Activated T-cell treated with anti-CD3 and anti-CD28 coated beads for 24 hours (primary cell): ENCODE results near the gene PLCH1.

Experiments
- DNase-seq: peaks from one replicate; pipeline ENCODE4 v3.0.0-alpha.2; 2020; ENCODE audit warnings: low read depth

Gene PLCH1

GRCh38 chr3:155744626-155745324 lies at the start of gene PLCH1:
TSS of gene PLCH1 (minus strand) at chr3:155745071. CDS start at chr3:155704224, 40,847 bp downstream.
- DNase-seq, result peak; percentile 21

DNA sequence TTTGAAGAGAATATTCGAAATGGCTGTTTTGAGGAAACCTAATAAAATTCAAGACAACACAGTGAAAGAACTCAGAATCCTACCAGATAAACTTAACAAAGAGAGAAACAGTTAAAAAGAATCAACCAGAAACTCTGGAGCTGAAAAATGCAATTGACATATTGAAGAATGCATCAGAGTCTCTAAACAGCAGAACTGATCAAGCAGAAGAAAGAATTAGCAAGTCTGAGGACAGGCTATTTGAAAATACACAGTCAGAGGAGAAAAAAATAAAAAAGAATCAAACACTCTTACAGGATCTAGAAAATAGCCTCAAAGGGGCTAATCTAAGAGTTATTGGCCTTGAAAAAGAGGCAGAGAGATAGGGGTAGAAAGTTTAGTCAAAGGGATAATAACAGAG lies 47.7 kb upstream of the PLCH1 start:
- no peak for DNase-seq

GRCh38 chr3:155791190-155791589 lies 46.3 kb upstream of the PLCH1 start:
- no peak for DNase-seq

DNA sequence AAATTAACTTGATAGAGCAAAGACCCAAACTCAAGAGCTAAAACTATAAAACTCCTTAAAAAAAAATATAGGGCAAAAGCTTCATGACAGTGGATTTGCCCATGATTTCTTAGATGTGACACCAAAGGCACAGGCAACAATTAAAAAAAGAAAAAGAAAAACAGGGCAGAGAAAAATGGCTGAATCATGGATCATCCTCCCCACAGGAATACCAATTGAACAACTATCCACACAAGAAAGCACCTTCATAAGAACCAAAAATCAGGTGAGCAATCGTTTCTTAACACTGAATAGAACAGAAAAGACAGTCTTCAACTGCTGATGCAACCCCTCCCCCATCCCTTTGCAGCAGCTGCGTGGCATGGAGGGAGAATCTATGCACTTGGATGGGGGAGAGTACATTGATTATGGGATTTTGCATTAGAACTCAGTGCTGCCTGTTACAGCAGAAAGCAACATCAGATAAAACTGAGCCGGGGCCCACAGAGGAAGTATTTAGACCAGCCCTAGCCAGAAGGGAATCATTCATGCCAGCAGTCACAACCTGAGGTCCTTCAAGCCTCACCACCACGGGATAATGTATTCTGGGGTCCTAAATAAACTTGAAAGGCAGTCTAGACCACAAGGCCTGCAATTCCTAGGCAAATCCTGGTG lies 45.5 kb upstream of the PLCH1 start:
- DNase-seq, result no peak

DNA sequence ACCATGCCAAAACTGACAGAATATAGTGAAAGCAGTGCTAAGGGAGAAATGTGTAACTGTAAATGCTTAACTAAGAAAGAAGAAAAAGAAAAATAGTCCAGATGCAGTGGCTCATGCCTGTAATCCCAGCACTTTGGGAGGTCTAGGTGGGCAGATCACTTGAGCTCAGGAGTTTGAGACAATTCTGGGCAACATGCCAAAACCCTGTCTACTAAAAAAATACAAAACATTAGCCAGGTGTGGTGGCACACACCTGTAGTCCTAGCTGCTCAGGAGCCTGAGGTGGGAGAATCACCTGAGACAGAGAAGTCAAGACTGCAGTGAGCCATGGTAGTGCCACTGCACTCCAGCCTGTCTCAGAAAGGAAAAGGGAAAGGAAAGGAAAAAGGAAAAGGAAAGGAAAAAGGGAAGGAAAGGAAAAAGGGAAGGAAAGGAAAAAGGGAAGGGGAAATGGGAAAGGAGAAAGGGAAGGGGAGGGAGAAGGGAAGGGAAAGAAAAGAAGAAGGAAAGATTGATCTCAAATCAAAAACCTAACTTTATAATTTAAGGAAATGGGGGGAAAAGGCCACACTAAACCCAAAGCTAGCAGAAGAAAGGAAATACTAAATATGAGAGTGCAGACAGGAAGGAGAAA lies 40.9 kb upstream of the PLCH1 start:
- no peak for DNase-seq

DNA sequence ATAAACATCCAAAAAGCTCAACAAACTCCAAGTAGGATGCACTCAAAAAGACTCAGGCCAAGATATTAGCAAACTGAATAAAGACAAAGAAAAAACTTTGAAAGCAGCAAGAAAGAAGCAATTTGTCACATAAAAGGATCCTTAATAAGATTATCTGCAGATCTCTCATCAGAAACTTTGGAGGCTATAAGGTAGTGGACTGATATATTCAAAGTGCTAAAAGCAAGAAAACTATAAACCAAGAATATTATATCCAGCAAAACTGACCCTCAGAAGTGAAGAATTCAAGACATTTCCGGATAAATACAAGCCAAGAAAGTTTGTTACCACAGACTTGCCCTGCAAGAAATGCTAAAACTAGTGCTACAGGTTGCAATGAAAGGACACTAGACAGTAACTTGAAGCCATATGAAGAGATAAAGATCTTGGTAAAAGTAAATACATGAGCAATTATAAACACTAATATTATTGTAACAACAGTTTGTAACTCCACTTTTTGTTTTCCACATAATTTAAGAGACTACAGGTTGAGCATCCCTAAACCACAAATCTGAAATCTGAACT lies 37.6 kb upstream of the PLCH1 start:
- no peak for DNase-seq

GRCh38 chr3:155780291-155780690 lies 35.4 kb upstream of the PLCH1 start:
- DNase-seq, result no peak

DNA sequence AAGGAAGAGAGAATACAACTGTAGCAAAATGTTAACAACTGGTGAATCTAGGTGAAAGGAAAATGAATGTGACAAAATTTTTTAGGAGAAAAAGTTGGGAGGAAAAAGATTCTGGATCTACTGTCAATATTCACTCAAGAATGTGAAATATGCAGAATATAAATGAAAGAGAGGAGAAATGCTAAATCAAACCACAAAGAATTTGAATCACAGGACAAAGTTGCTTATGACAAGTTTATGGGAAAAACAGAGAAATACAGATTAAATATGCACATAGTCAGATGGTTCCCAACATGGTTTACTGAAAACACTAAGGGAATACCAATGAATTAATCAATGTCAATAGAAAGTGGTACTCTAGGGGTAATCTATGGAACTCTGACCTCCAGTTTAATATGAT lies 33.6 kb upstream of the PLCH1 start:
- DNase-seq, result no peak

GRCh38 chr3:155772801-155773200 lies 27.9 kb upstream of the PLCH1 start:
- no peak for DNase-seq

- DNase-seq, result no peak
These were observed 26.3 kb upstream of the PLCH1 start for GRCh38 chr3:155771126-155771525.

DNA sequence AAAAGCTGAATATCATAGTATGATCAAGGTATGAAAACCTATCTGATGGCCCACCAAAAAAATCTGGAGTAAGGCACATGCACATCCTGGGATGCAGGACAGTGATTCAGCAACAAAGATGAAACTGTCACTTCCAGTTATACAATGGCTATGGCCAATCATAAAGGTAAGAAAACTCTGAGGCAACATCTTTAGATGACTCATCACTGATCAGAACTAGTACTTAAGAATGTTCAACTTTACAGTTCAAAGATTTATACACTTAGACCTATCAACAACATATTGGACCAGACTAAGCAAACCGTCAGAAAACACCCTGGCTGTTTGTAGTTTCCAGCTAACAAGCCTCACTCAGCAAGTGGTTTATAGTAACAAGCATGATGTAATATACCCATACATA lies 21.3 kb upstream of the PLCH1 start:
- no peak for DNase-seq

DNA sequence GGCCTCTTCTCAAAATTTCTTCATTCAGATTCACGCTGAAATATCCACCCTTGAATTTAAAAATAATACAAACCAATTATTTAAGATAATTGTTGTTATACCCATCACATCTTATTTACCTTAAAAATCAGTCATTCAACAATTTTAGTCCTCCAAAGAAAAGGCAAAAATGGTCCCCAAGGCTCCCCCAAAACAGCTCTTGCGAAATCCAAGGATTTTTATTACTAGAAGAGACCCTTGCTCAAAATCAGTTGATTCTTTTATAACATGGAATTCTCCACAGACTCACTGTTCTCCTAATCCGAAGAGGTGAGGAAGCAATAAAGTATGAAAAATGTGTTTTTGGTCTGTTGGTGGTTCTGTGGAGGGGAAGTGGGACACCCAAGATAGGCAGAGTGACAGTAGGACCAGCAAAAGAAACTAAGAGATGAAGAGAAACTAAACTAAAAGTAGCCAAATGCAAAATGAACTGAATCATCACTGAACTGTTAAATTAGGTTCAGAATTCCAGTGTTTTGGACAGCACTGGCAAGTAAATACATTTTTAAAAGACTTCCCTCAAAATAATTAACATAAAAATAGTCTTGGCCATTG lies 19.1 kb upstream of the PLCH1 start:
- DNase-seq, result no peak

DNA sequence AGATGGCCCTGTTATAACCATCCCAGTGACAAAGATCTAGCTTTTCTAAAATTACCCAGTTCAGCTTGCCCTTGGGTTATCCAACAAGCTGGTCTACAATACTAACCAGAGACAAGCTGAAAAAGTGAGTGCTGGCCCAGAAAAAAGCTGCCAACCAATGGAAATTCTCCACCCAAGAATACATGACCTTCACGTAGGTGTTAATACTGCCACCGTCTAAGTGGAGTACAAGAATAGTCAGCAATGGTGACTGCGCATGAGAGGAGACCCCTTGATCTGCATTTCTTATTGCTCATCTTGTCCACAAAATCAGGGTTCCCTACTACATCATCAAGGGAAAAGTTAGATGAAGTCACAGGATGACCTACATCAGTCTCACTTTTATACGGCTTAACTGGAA lies 15.8 kb upstream of the PLCH1 start:
- DNase-seq, result no peak

GRCh38 chr3:155757577-155757976 lies 12.7 kb upstream of the PLCH1 start:
- no peak for DNase-seq

DNA sequence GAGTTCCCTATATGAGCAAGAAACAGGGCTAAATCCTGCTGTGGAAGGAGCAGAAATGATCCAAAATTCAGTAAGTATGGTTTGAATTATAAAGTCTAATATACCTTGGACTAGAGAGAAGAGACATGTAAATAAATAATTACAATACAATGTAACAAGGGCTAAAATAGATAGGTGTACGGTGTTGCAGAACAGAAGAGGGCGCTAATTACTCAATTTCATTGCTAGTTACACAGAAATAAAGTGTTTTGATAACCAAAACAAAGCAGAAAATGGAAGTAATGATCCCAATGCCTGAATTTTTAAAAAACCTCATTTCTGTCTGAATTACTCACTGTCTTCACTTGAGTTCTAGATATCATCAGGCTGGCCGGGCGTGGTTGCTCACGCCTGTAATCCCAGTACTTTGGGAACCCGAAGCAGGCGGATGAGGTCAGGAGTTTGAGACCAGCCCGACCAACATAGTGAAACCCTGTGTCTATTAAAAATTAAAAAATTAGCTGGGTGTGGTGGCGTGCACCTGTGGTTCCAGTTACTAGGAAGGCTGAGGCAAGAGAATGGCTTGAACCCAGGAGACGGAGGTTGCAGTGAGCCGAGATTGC lies 8.3 kb upstream of the PLCH1 start:
- DNase-seq, result no peak

DNA sequence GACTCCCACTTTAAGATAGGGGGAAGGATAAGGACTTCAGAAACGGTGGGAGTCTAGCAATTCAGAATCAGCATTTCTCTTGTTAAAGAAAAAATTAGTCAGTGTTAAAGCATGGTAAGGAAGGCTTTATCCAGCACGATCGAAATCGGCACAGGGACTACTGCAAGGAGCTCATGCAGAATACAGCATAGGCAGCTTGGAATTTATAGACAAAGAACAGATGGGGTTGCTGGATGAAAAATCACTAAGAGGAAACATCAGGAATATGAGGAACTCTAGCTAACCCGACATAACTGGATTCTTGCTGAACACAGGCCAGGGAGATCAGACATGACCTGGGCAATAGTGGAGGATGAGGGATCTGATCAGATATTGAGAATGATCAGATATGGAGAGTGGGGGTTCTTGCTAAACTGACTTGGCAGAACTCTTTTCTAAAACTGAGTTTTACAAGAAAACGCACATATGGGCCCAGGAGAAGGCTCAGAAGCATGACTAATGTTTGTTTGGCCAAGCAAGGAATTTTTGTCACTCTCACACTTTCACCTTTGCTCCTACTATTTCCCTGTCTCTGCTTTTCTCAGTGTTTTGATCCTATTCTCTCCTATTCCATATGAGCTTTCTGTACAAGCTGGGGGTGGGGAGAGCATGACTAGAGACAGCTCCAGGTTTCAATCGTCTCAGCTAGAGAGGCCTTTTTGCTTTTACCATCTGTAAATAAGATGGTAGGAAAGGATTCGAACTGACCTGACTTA lies 3.9 kb upstream of the PLCH1 start:
- DNase-seq, result no peak

DNA sequence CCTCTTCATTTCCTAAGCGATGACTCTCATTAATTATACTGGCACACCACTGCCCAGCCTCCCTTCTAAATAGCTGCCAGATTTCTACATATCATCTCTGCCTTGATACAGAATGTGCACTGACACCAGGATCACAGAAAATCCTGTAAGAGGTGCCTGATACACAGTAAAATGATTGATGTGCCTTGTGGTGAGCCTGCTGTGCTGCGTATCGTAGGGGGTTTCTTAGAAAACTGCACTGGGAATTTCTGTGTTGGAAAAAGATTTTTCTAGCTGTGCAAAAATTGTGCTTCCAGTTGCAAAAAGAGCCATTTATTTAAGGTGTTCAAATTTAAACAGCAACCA lies 3.0 kb upstream of the PLCH1 start:
- DNase-seq, result no peak

DNA sequence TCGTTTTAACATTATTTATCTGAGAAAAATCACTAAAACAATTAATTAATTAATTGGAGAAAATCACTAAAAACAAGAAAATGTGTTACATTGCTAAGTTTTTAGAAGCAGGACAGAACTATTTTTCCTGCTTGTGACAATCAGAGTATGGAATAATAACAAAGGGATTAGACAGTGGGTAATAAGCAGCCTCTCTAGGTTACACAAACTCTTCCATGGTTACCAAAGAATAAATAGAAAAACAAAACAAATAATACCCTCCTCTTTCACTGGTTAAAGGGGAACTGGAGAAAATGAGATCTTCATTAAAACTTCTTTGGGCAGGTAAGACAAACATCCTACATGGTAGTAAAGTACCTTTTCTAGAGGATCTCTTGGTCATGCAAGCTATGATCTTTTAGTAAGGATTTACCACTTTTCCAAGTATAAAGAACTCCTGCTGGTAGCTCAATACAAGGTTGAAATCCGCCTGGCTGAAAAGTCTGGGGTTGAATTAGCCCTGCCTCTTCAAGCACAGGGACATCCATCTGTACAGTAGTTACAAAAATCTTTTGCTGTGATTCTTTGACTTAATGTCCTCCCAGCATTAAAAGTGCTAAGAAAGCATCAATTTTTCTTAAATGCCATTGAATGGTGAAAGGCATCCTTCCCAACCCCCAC lies 2.5 kb upstream of the PLCH1 start:
- DNase-seq, result no peak

- no peak for DNase-seq
These were observed 1.8 kb upstream of the PLCH1 start for GRCh38 chr3:155746703-155747102.

GRCh38 chr3:155745795-155746550 lies 1.1 kb upstream of the PLCH1 start:
- no peak for DNase-seq
